Natural killer cell treated with Interleukin-12 subunit alpha and Interleukin-12 subunit beta and Interleukin-15 and Interleukin-18, amount 100 ng/mL, for 72 hours (primary cell): ENCODE data around the gene WWTR1. TPM values are rescaled to one million over a fixed set of nuclear protein-coding genes. Genes with fewer than 3 reads are reported as not detected.

Experiments
- ATAC-seq, 2 donors: fragments of 150-1000 bp; cut with Tn5 transposase in 1 of 2; sonication (Bioruptor Pico), chemical (Tn5 transposase) in 1 of 2; 2 replicates each; pipeline ENCODE4 v1.10.0; 2021
- DNase-seq: peaks from one replicate; pipeline ENCODE4 v3.0.0; 2022; ENCODE audit warnings: low spot score
- H3K27ac Mint-ChIP-seq, 2 donors: 1 replicate in 1 of 2; 2 replicates in 1 of 2; pipeline ENCODE4 v1.8.0; 2022; ENCODE audit warnings: mixed read lengths in 2 of 2, mild to moderate bottlenecking in 1 of 2, moderate library complexity in 1 of 2
- H3K27me3 Mint-ChIP-seq, 2 donors: 1 replicate in 1 of 2; 2 replicates in 1 of 2; pipeline ENCODE4 v1.8.0; 2022; ENCODE audit warnings: mixed read lengths in 2 of 2
- H3K36me3 Mint-ChIP-seq: one replicate; pipeline ENCODE4 v1.8.0; 2022; ENCODE audit warnings: mixed read lengths
- H3K4me1 Mint-ChIP-seq, 2 donors: 1 replicate in 1 of 2; 2 replicates in 1 of 2; pipeline ENCODE4 v1.8.0; 2022; ENCODE audit warnings: low read depth in 2 of 2, mixed read lengths in 2 of 2, mild to moderate bottlenecking in 1 of 2
- H3K4me3 Mint-ChIP-seq: one replicate; pipeline ENCODE4 v1.8.0; 2022; ENCODE audit warnings: mixed read lengths
- H3K9me3 Mint-ChIP-seq: 2 replicates; pipeline ENCODE4 v1.8.0; 2022; ENCODE audit warnings: mixed read lengths
- total RNA-seq, 2 donors: library from RNA; stranded (reverse); gene quantifications; one replicate each; pipeline ENCODE4 v1.2.3, GENCODE V29; 2022

WWTR1 gene
- total RNA-seq, 2 donors from 2014 or later = 0.55 to 6.7 TPM

DNA sequence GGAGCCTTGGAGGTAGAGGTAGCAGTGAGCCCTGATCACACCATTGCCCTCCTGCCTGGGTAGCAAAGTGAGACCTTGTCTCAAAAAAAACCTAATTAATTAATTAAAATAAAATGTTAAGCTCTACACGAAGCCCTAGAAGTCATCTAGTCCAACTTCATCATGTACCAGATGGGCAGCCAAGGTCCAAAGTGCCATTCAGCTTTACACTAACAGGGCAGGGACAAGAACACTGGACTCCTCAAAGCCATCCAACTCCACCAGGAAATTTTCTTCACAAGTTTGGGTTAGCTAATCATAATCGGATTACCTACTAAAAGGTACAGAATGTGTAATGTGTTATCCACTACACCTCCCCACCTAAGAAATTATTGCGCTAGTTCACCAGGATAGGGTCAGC is 48.8 kb downstream of the WWTR1 start:
- Mint-ChIP-seq H3K27me3 (peaks cover 0 to 7% of the 10 kb centered on the region in 2 donors), H3K4me3 (no peak overlapping the region), H3K27ac (no peak overlapping the region), H3K4me1 (peaks cover 0 to 5% of the 10 kb centered on the region in 2 donors), H3K36me3 (no peaks in the 10 kb centered on the region), H3K9me3 (no peaks in the 10 kb centered on the region)
- DNase-seq (no peak), ATAC-seq (no peak)

- DNase-seq = no peak
- Mint-ChIP-seq H3K4me3 (no peak overlapping the region), H3K27me3 (peaks cover 0 to 5% of the 10 kb centered on the region in 2 donors), H3K27ac (no peak overlapping the region), H3K36me3 (no peaks in the 10 kb centered on the region), H3K9me3 (no peaks in the 10 kb centered on the region), H3K4me1 (peaks cover 0 to 5% of the 10 kb centered on the region in 2 donors)
- no peak for ATAC-seq
Observed at GRCh38 chr3:149605902-149606301, 51.9 kb downstream of the WWTR1 start.

- no peak overlapping the region for H3K4me3 Mint-ChIP-seq
- H3K4me1 Mint-ChIP-seq = no peaks in the 10 kb centered on the region
- peak; percentile 20 to 41 for ATAC-seq
- H3K27ac Mint-ChIP-seq = no peak overlapping the region
- DNase-seq = no peak
- no peaks in the 10 kb centered on the region for H3K9me3 Mint-ChIP-seq
- peaks cover 0 to 2% of the 10 kb centered on the region in 2 donors for H3K27me3 Mint-ChIP-seq
- H3K36me3 Mint-ChIP-seq = no peaks in the 10 kb centered on the region
Observed at GRCh38 chr3:149604125-149604875, 53.5 kb downstream of the WWTR1 start.

DNA sequence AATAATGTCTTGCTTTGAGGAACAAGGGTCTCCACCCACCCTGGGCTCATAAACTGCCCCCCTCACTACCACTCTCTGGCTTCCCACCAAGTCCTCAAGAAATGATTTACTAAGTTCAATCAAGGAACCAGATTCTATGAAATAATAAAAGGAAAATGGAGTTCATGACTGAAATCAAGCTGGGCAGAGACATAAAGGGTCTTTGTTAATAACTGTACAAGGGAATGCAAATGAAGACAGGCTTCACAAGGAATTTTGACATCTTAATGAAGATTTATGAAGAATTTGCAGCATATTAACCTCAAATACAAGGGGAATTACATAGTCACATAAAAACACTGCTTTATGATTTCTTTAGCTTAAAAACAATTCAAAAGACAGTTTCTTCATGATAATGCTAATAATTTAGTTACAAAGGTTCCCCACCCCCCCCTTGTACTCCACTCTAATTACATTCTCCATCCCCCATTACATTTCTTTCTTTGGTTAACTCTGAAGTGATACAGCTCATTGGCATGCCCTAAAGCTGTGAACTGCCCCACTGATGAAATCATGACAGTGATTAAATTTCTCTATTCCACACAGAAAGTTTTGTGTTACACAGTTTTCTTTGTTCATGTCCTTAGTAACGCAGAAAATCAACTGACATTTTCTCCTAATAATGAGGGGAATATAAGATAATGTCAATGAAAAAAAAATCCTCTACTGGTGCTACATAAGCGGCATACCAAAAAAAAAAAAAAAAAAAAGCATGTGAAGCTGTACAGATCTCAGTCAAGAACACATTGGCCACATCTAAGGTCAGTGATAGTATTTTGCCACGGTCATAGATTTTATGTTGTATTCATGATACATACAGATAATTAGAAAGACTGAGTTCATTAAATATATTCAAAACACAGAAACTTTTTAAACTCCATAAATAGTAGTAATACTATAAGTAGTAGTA is 54.4 kb downstream of the WWTR1 start:
- Mint-ChIP-seq H3K27me3 (peaks cover 0 to 2% of the 10 kb centered on the region in 2 donors), H3K4me1 (no peaks in the 10 kb centered on the region), H3K9me3 (no peaks in the 10 kb centered on the region), H3K4me3 (no peak overlapping the region), H3K27ac (no peak overlapping the region), H3K36me3 (no peaks in the 10 kb centered on the region)
- DNase-seq (no peak), ATAC-seq (no peak)

- no peaks in the 10 kb centered on the region for H3K36me3 Mint-ChIP-seq
- DNase-seq (no peak), ATAC-seq (no peak)
- no peaks in the 10 kb centered on the region for H3K9me3 Mint-ChIP-seq
- no peak overlapping the region for H3K4me3 Mint-ChIP-seq
- H3K27ac Mint-ChIP-seq = no peak overlapping the region
- no peaks in the 10 kb centered on the region for H3K4me1 Mint-ChIP-seq
- peaks cover 0 to 2% of the 10 kb centered on the region in 2 donors for H3K27me3 Mint-ChIP-seq
Observed at GRCh38 chr3:149600634-149601033, 57.2 kb downstream of the WWTR1 start.

GRCh38 chr3:149599236-149599635 is 58.6 kb downstream of the WWTR1 start:
- H3K27me3 Mint-ChIP-seq = peaks cover 0 to 2% of the 10 kb centered on the region in 2 donors
- DNase-seq (no peak), ATAC-seq (no peak)
- H3K36me3 Mint-ChIP-seq = no peaks in the 10 kb centered on the region
- no peak overlapping the region for H3K27ac Mint-ChIP-seq
- no peaks in the 10 kb centered on the region for H3K9me3 Mint-ChIP-seq
- H3K4me3 Mint-ChIP-seq = no peak overlapping the region
- no peaks in the 10 kb centered on the region for H3K4me1 Mint-ChIP-seq

GRCh38 chr3:149596134-149596770 is 61.6 kb downstream of the WWTR1 start:
- Mint-ChIP-seq H3K9me3 (no peaks in the 10 kb centered on the region), H3K4me3 (no peak overlapping the region), H3K4me1 (no peaks in the 10 kb centered on the region), H3K27me3 (no peaks in the 10 kb centered on the region), H3K36me3 (no peaks in the 10 kb centered on the region), H3K27ac (no peak overlapping the region)
- no peak for ATAC-seq
- no peak for DNase-seq

DNA sequence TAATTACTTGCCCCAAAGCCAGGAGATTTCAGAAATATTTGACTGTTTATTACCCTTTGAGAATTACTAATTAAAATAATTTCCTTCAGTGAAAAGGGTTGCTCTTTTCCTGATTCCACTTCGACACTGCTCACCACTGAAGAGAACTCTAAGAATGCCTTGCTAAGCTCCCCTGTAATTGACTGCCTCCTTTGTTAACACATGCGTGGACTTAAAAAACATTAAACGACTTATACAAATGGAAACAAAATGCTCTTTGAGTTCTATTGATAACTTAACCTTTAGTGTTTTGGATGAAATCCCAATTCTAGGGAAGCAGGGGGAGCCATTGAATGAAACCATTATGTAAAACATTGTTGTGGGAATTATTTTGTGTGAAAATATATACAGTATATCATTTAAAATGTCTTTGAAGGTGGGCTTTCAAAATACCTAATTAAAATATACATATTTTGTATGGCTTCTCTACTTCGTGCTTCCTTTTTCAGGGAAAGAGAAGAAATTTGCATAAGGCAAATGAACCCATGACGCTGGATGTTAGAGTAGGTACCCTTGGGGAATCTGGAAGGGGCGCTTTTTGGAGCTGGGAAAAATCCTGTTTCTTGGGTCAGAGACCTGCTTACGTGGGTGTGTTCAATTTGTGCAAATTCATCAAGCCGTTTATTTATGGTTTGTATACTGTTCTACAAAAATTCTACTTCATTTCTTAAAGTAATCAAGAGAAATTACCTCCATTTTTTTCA is 64.2 kb downstream of the WWTR1 start:
- ATAC-seq = no peak
- Mint-ChIP-seq H3K9me3 (no peaks in the 10 kb centered on the region), H3K4me3 (no peak overlapping the region), H3K27me3 (peaks cover 0 to 3% of the 10 kb centered on the region in 2 donors), H3K27ac (no peak overlapping the region), H3K4me1 (no peaks in the 10 kb centered on the region), H3K36me3 (no peaks in the 10 kb centered on the region)
- DNase-seq = no peak

GRCh38 chr3:149592758-149593240 is 65.0 kb downstream of the WWTR1 start:
- ATAC-seq (no peak), DNase-seq (no peak)
- Mint-ChIP-seq H3K9me3 (no peaks in the 10 kb centered on the region), H3K27ac (no peak overlapping the region), H3K4me1 (no peaks in the 10 kb centered on the region), H3K4me3 (no peak overlapping the region), H3K27me3 (peaks cover 0 to 3% of the 10 kb centered on the region in 2 donors), H3K36me3 (no peaks in the 10 kb centered on the region)

DNA sequence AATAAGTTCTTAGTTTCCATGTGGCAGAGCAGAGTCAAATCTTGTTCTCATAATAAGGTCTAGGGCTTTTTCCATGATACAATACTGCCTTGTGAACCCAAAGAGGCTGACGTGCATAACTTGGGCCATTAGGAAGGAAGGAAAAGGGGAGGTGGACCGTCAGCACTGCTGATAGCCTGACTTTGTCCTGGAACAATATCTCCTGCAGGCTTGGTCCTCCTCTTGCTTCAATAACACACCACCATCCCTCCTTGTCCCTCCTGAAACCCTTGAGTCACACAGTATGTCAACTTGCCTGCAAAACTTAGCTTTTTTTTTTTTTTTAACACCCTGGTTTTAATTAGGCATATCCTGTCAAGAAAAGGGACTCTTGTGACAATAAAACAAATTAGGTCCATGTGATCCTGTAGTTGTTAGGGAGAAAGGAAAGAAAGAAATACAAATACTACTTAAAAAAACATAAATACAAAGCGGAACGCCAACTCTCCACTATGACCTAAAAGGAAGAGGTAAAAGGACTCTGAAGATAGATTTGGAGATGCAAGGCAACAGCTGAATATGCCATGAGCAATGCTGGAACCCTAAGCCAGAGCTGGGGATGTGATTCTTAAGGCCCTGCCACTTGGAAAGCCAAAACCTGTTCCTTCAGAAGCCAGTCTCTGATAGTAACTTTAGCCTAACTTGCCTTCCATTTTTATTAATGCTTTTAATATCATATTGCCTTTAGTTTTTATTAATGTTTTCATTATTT is 67.0 kb downstream of the WWTR1 start:
- DNase-seq (no peak), ATAC-seq (no peak)
- Mint-ChIP-seq H3K4me1 (no peaks in the 10 kb centered on the region), H3K9me3 (no peaks in the 10 kb centered on the region), H3K4me3 (no peak overlapping the region), H3K36me3 (no peaks in the 10 kb centered on the region), H3K27me3 (peaks cover 5 to 8% of the 10 kb centered on the region in 2 donors), H3K27ac (no peak overlapping the region)

- Mint-ChIP-seq H3K4me3 (no peak overlapping the region), H3K9me3 (no peaks in the 10 kb centered on the region), H3K27ac (no peak overlapping the region)
Observed at GRCh38 chr3:149589332-149589731, 68.5 kb downstream of the WWTR1 start.

DNA sequence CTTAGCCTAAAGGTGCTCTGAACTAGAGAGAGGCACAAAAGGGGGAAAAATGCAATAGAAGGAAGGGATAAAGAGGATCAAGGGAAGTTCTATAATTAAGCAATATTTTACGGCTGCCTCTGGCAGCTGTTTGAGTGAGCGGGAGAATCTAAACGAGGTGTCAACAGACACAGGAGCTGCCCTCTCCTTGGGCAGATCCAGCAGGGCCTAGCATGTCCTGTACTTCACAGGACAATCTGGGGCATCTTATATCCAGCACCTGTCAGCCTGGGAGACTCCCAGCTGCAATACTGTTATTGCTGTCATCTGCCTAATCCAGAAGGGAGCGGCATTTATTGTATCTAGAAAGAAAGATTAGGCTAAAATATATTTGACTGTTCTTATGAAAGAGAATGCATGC is 68.9 kb downstream of the WWTR1 start:
- Mint-ChIP-seq H3K9me3 (no peaks in the 10 kb centered on the region), H3K4me3 (no peak overlapping the region), H3K27ac (no peak overlapping the region), H3K4me1 (peaks cover 0 to 8% of the 10 kb centered on the region in 2 donors), H3K36me3 (no peaks in the 10 kb centered on the region), H3K27me3 (peaks cover 8 to 9% of the 10 kb centered on the region in 2 donors)
- no peak for ATAC-seq
- DNase-seq = no peak

More at GRCh38 chr3:149589332-149589731, 68.5 kb downstream of the WWTR1 start:
- ATAC-seq (no peak), DNase-seq (no peak)
- Mint-ChIP-seq H3K27me3 (peaks cover 5 to 8% of the 10 kb centered on the region in 2 donors), H3K36me3 (no peaks in the 10 kb centered on the region), H3K4me1 (peaks cover 0 to 5% of the 10 kb centered on the region in 2 donors)
